ENCODE measurements around the gene EFCC1. TPM values are rescaled to one million over a fixed set of nuclear protein-coding genes. Genes with fewer than 3 reads are reported as not detected.

The EFCC1 gene
- polyA plus RNA-seq, 1 experiment, result not detected

DNA sequence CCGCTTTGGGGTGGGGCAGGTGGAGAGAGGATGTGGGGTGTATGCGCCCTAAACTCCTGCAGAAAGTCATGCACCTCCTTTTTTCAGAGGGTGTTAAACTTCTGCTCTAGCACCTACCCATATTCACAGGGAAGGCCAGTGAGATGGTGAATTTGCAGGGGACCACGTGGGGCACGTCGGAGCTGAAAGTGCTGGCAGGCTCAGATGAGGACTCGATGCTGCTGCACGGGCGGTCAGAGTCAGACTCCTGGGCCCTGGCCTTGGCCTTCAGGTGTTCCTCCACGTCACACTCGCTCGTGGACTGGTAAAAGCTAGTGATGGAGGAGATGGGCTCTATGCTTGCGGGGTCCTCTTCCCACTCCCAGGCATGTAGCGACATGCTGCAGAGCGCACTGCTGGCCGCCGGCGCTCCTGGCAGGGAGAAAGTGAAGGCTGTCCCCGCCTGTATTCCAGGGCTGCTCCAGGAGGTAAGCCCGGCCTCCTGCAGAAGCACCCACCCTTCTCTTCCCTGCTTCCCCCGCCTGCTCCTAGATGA is 8.1 kb upstream of the EFCC1 start:
- POLR2A ChIA-PET, result no interaction called here
- CTCF ChIA-PET, result interaction anchor here (2.5 to 3.3 kb wide), 2 partner anchors 23 to 60 kb away, joined by 8 to 19 read pairs; no protein-coding TSS in a partner anchor
- Histone ChIP-seq H3K36me3 (ENCODE audit: control insufficient read depth, insufficient read depth, low read length) (no peaks in the 10 kb centered on the region), H3K4me3 (ENCODE audit: low read depth, low read length) (no peak overlapping the region), H3K27me3 (ENCODE audit: control insufficient read depth, insufficient read depth, low read length) (peaks cover 16% of the 10 kb centered on the region)
- DNase-seq (ENCODE audit: low read depth), result no peak
- TF ChIP-seq, protein P1, sequence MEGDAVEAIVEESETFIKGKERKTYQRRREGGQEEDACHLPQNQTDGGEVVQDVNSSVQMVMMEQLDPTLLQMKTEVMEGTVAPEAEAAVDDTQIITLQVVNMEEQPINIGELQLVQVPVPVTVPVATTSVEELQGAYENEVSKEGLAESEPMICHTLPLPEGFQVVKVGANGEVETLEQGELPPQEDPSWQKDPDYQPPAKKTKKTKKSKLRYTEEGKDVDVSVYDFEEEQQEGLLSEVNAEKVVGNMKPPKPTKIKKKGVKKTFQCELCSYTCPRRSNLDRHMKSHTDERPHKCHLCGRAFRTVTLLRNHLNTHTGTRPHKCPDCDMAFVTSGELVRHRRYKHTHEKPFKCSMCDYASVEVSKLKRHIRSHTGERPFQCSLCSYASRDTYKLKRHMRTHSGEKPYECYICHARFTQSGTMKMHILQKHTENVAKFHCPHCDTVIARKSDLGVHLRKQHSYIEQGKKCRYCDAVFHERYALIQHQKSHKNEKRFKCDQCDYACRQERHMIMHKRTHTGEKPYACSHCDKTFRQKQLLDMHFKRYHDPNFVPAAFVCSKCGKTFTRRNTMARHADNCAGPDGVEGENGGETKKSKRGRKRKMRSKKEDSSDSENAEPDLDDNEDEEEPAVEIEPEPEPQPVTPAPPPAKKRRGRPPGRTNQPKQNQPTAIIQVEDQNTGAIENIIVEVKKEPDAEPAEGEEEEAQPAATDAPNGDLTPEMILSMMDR (IDR thresholded peaks at IDR 0.05; ENCODE audit: insufficient read depth, low read depth, low read length), result no peak

DNA sequence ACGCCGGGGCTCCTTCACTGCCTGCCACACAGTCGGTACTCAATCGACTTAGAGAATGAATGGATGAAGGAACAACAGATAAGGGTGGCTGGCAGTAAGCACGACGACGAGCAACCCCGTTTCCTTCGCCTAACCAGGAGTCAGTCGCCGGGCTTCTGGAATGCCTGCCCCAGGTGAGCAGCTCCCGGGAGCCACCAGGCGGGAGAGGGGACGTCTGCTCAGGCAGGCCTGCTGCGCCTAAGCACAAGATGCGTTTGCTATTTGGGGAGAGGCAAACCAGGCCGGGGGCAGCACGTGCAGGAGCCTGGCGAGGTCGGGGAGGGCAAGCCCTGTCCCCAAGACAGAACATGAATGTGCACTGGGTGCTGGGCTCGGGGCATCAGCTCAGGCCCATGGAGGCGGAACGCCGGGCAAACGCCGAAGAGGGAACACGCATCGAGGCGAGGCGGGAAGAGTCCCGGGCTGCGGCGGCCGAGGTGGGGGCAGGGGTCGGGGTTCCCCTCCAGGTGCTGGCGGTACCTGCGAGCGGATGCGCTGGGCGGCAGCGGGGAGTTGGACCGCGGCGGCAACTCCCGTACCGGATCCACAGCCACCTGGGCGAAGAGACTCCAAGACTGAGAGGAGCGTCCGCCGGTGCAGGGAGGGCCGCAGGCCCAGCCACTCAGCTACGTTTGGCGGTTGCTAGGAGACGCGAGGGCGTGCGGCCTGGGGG is 7.5 kb upstream of the EFCC1 start, which contains the start of gene CFAP92:
CFAP92 (minus strand) TSS at position 616 of the 712 bp plus-strand sequence. CDS start 772 bp downstream, outside the sequence.
- POLR2A ChIA-PET, result no interaction called here
- H3K36me3 ChIP-seq (ENCODE audit: control insufficient read depth, insufficient read depth, low read length), result no peaks in the 10 kb centered on the region
- TF ChIP-seq, protein P1 (IDR thresholded peaks at IDR 0.05; ENCODE audit: insufficient read depth, low read depth, low read length), result no peak
- peak within 1 kb of the TSS; percentile 37 for H3K4me3 ChIP-seq (ENCODE audit: low read depth, low read length)
- H3K27me3 ChIP-seq (ENCODE audit: control insufficient read depth, insufficient read depth, low read length), result peaks cover 19% of the 10 kb centered on the region
- DNase-seq (ENCODE audit: low read depth), result no peak
- CTCF ChIA-PET, result interaction anchor here (1.1 to 3.3 kb wide), 3 partner anchors 23 to 60 kb away, joined by 3 to 19 read pairs (median 8); no protein-coding TSS in a partner anchor

DNA sequence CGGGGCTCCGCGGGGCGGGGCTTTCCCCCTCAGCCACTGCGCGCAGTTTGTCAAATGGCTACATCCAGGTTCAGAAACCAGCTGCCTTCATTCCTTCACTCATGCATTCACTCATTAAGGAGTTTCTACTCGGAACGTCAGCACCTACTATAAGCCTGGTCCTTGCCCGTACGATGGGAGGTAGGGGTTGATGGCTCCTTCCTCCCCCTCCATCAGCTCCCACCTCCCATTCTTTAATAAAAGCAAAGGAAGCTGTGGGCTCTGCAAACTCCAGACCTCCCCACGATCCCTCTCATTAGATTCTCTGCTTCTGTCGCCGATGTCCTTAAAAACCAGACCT is 7.0 kb upstream of the EFCC1 start:
- H3K36me3 ChIP-seq (ENCODE audit: control insufficient read depth, insufficient read depth, low read length), result no peaks in the 10 kb centered on the region
- DNase-seq (ENCODE audit: low read depth), result peak; percentile 8
- ChIA-PET CTCF (interaction anchor here (1.1 to 3.3 kb wide), 3 partner anchors 24 to 59 kb away, joined by 3 to 19 read pairs (median 8); no protein-coding TSS in a partner anchor), POLR2A (no interaction called here)
- H3K4me3 ChIP-seq (ENCODE audit: low read depth, low read length), result peak overlapping the region; percentile 37
- TF ChIP-seq, protein P1 (IDR thresholded peaks at IDR 0.05; ENCODE audit: insufficient read depth, low read depth, low read length), result no peak
- H3K27me3 ChIP-seq (ENCODE audit: control insufficient read depth, insufficient read depth, low read length), result peaks cover 20% of the 10 kb centered on the region

DNA sequence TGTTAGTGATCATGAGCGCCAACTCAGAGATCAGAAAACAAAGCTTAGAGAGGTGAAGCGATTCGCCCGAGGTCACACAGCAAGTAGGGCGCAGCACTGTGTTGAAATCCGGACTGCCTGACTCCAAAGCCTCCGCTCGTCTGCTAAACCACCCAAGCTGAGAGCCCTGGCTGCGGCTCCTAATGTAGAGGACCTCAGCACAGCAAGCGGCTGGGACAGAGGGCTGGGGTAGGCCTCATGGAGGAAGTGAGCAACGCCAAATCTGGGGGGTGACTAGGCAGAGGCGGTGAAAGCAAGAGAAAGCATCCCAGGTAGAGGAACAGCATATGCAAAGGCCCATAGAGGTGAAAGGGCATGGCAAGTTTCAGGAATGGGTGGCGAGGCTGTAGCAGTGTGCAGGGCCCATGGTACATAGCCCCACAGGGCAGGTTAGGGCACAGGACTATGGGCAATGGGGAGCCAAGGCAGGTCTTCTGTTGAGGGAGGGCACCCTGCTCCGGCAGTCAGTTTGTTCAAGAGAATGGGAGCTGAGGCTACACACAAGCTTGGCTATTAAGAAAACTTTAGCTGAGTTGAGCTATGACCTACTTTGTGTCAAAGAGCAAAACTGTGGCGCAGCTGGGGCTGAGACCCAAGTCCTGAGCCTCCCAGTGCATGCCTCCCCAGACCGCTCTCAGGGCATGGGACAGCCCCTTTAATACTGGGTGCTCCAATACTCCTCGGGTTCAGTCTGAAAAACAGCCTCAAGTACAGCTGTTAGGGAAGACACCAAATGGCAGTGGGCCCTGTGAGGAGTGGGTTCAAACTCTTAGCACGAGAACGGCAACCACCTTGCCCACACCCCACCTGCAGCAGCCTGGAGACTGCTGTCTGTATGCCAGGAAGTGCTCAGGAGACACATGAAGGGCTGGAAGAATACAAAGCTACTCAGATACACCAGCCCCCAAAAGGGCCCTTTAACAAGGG is 6.2 kb upstream of the EFCC1 start:
- Histone ChIP-seq H3K27me3 (ENCODE audit: control insufficient read depth, insufficient read depth, low read length) (peaks cover 21% of the 10 kb centered on the region), H3K4me3 (ENCODE audit: low read depth, low read length) (no peak overlapping the region), H3K36me3 (ENCODE audit: control insufficient read depth, insufficient read depth, low read length) (no peaks in the 10 kb centered on the region)
- CTCF ChIA-PET, result interaction anchor here (1.1 to 3.3 kb wide), 4 partner anchors 25 to 251 kb away, joined by 3 to 19 read pairs (median 6); no protein-coding TSS in a partner anchor
- POLR2A ChIA-PET, result no interaction called here
- TF ChIP-seq, protein P1 (IDR thresholded peaks at IDR 0.05; ENCODE audit: insufficient read depth, low read depth, low read length), result no peak
- DNase-seq (ENCODE audit: low read depth), result no peak
